Activated CD4-positive, alpha-beta T cell treated with anti-CD3 and anti-CD28 coated beads, Interleukin-2, amount 50 U/mL, for 4 hours (primary cell): ENCODE data around the gene WDR18.

ENCODE experiments used
- DNase-seq, 2 experiments: peaks; one replicate each; pipeline ENCODE4 v3.0.0-alpha.2; 2020

The WDR18 gene

GRCh38 chr19:970695-971094 lies 13.4 kb upstream of the WDR18 start:
- no peak for DNase-seq

GRCh38 chr19:971795-972194 lies 12.3 kb upstream of the WDR18 start:
- no peak for DNase-seq

- DNase-seq = no peak
Measured at GRCh38 chr19:972281-972680, 11.9 kb upstream of the WDR18 start.

GRCh38 chr19:973726-974563 lies 10.2 kb upstream of the WDR18 start:
- no peak for DNase-seq

GRCh38 chr19:974564-975257 lies 9.4 kb upstream of the WDR18 start:
- DNase-seq = no peak

GRCh38 chr19:976476-976875 lies 7.7 kb upstream of the WDR18 start:
- DNase-seq = no peak

- DNase-seq = no peak
Measured at GRCh38 chr19:977058-977464, 7.1 kb upstream of the WDR18 start.

- no peak for DNase-seq
Measured at GRCh38 chr19:979318-979741, 4.8 kb upstream of the WDR18 start.

- no peak for DNase-seq
Measured at GRCh38 chr19:980133-980998, 3.8 kb upstream of the WDR18 start.

- peak; percentile 60 for DNase-seq
Measured at GRCh38 chr19:982567-983170, 1.5 kb upstream of the WDR18 start.

- DNase-seq = no peak
Measured at GRCh38 chr19:986083-986482, 1.9 kb downstream of the WDR18 start.

GRCh38 chr19:988081-988480 lies 3.9 kb downstream of the WDR18 start:
- no peak for DNase-seq

GRCh38 chr19:988510-988909 lies 4.4 kb downstream of the WDR18 start:
- no peak for DNase-seq

- DNase-seq = no peak
Measured at GRCh38 chr19:989381-990081, 5.4 kb downstream of the WDR18 start.

GRCh38 chr19:990119-990571 lies 6.0 kb downstream of the WDR18 start:
- no peak for DNase-seq

- DNase-seq = no peak
Measured at GRCh38 chr19:990746-991145, 6.6 kb downstream of the WDR18 start.

- DNase-seq = peak; percentile 44 to 48
Measured at GRCh38 chr19:991174-991931, 7.2 kb downstream of the WDR18 start.

- DNase-seq = no peak
Measured at GRCh38 chr19:991932-992669, 8.0 kb downstream of the WDR18 start.

- no peak for DNase-seq
Measured at GRCh38 chr19:992670-993055, 8.5 kb downstream of the WDR18 start.

GRCh38 chr19:993361-993830 lies 9.3 kb downstream of the WDR18 start:
- no peak for DNase-seq
